Measurements from ENCODE around the gene PTPRO. TPM values are rescaled to one million over a fixed set of nuclear protein-coding genes. Genes with fewer than 3 reads are reported as not detected.

The PTPRO gene
- total and polyA plus RNA-seq, 10 of the 15 experiments (the other 5 are each of a cell fraction or from before 2014, with no cell fraction given): 1.2 to 5.3 (median 3.5) TPM

DNA sequence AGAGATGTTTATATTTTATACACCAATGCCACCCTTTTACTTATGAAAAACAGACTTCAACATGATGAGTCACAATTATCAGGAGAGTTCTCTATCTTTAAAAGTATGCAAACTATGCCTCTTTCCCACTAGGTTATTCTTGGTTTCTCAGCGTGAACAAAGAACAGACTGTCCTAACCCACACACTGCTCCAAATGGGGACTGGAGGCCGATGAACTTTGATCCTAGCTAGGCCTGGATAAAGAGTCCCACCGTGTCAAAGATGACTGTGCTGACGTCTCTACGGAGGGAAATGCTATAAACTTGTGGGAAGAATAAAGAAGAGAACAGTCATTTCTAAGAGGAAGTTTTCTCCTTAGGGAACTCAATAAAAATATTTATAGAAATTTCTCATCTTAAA is 306.8 kb downstream of the PTPRO start (continued):
- TF ChIP-seq, protein P1, sequence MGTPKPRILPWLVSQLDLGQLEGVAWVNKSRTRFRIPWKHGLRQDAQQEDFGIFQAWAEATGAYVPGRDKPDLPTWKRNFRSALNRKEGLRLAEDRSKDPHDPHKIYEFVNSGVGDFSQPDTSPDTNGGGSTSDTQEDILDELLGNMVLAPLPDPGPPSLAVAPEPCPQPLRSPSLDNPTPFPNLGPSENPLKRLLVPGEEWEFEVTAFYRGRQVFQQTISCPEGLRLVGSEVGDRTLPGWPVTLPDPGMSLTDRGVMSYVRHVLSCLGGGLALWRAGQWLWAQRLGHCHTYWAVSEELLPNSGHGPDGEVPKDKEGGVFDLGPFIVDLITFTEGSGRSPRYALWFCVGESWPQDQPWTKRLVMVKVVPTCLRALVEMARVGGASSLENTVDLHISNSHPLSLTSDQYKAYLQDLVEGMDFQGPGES (IDR thresholded peaks at IDR 0.05): no peak
- TF ChIP-seq, protein P2, sequence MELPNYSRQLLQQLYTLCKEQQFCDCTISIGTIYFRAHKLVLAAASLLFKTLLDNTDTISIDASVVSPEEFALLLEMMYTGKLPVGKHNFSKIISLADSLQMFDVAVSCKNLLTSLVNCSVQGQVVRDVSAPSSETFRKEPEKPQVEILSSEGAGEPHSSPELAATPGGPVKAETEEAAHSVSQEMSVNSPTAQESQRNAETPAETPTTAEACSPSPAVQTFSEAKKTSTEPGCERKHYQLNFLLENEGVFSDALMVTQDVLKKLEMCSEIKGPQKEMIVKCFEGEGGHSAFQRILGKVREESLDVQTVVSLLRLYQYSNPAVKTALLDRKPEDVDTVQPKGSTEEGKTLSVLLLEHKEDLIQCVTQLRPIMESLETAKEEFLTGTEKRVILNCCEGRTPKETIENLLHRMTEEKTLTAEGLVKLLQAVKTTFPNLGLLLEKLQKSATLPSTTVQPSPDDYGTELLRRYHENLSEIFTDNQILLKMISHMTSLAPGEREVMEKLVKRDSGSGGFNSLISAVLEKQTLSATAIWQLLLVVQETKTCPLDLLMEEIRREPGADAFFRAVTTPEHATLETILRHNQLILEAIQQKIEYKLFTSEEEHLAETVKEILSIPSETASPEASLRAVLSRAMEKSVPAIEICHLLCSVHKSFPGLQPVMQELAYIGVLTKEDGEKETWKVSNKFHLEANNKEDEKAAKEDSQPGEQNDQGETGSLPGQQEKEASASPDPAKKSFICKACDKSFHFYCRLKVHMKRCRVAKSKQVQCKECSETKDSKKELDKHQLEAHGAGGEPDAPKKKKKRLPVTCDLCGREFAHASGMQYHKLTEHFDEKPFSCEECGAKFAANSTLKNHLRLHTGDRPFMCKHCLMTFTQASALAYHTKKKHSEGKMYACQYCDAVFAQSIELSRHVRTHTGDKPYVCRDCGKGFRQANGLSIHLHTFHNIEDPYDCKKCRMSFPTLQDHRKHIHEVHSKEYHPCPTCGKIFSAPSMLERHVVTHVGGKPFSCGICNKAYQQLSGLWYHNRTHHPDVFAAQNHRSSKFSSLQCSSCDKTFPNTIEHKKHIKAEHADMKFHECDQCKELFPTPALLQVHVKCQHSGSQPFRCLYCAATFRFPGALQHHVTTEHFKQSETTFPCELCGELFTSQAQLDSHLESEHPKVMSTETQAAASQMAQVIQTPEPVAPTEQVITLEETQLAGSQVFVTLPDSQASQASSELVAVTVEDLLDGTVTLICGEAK (IDR thresholded peaks at IDR 0.05; ENCODE audit: borderline replicate concordance): no peak
- no peak for TF ChIP-seq CREM (IDR thresholded peaks at IDR 0.05; ENCODE audit: low read depth)
- TF ChIP-seq HCFC1 (IDR thresholded peaks at IDR 0.05; ENCODE audit: low read length): no peak
- TF ChIP-seq, protein P3, sequence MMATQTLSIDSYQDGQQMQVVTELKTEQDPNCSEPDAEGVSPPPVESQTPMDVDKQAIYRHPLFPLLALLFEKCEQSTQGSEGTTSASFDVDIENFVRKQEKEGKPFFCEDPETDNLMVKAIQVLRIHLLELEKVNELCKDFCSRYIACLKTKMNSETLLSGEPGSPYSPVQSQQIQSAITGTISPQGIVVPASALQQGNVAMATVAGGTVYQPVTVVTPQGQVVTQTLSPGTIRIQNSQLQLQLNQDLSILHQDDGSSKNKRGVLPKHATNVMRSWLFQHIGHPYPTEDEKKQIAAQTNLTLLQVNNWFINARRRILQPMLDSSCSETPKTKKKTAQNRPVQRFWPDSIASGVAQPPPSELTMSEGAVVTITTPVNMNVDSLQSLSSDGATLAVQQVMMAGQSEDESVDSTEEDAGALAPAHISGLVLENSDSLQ (IDR thresholded peaks at IDR 0.05): no peak
- TF ChIP-seq, protein P4, sequence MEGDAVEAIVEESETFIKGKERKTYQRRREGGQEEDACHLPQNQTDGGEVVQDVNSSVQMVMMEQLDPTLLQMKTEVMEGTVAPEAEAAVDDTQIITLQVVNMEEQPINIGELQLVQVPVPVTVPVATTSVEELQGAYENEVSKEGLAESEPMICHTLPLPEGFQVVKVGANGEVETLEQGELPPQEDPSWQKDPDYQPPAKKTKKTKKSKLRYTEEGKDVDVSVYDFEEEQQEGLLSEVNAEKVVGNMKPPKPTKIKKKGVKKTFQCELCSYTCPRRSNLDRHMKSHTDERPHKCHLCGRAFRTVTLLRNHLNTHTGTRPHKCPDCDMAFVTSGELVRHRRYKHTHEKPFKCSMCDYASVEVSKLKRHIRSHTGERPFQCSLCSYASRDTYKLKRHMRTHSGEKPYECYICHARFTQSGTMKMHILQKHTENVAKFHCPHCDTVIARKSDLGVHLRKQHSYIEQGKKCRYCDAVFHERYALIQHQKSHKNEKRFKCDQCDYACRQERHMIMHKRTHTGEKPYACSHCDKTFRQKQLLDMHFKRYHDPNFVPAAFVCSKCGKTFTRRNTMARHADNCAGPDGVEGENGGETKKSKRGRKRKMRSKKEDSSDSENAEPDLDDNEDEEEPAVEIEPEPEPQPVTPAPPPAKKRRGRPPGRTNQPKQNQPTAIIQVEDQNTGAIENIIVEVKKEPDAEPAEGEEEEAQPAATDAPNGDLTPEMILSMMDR (IDR thresholded peaks at IDR 0.05 in 2 of 3, conservative IDR thresholded peaks at IDR 0.05 in 1 of 3; ENCODE audit: control insufficient read depth in 2 of 3, extremely low read depth in 1 of 3, insufficient read depth in 1 of 3, low read depth in 3 of 3, low read length in 3 of 3): no peak
- TF ChIP-seq NR2C2 (IDR thresholded peaks at IDR 0.05; ENCODE audit: borderline replicate concordance, control insufficient read depth, insufficient read length, low read depth): no peak
- TF ChIP-seq, protein P5, sequence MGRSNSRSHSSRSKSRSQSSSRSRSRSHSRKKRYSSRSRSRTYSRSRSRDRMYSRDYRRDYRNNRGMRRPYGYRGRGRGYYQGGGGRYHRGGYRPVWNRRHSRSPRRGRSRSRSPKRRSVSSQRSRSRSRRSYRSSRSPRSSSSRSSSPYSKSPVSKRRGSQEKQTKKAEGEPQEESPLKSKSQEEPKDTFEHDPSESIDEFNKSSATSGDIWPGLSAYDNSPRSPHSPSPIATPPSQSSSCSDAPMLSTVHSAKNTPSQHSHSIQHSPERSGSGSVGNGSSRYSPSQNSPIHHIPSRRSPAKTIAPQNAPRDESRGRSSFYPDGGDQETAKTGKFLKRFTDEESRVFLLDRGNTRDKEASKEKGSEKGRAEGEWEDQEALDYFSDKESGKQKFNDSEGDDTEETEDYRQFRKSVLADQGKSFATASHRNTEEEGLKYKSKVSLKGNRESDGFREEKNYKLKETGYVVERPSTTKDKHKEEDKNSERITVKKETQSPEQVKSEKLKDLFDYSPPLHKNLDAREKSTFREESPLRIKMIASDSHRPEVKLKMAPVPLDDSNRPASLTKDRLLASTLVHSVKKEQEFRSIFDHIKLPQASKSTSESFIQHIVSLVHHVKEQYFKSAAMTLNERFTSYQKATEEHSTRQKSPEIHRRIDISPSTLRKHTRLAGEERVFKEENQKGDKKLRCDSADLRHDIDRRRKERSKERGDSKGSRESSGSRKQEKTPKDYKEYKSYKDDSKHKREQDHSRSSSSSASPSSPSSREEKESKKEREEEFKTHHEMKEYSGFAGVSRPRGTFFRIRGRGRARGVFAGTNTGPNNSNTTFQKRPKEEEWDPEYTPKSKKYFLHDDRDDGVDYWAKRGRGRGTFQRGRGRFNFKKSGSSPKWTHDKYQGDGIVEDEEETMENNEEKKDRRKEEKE (IDR thresholded peaks at IDR 0.05): no peak
- TF ChIP-seq MEF2A (IDR thresholded peaks at IDR 0.05; ENCODE audit: insufficient read depth, low read depth, low read length): no peak
- TF ChIP-seq RB1 (IDR thresholded peaks at IDR 0.05; ENCODE audit: borderline replicate concordance): no peak
- no peak for TF ChIP-seq TBL1XR1 (IDR thresholded peaks at IDR 0.05; ENCODE audit: low read depth, low read length)
- no peak for TF ChIP-seq TCF12 (IDR thresholded peaks at IDR 0.05; ENCODE audit: low read depth, low read length)
- TF ChIP-seq ZZZ3 (IDR thresholded peaks at IDR 0.05; ENCODE audit: control insufficient read depth, insufficient read length, low read depth): no peak
- no peak for TF ChIP-seq EED (IDR thresholded peaks at IDR 0.05; ENCODE audit: low read depth)
- TF ChIP-seq POLR2A (IDR thresholded peaks at IDR 0.05; ENCODE audit: low read depth, low read length): no peak
- peak; percentile 48; the same call in 1 of the 2 replicates for TF ChIP-seq GATAD2B (conservative IDR thresholded peaks at IDR 0.05; ENCODE audit: low read depth)
- TF ChIP-seq POLR2AphosphoS5 (IDR thresholded peaks at IDR 0.05; ENCODE audit: low read length): no peak
- TF ChIP-seq MTA3 (IDR thresholded peaks at IDR 0.05; ENCODE audit: borderline replicate concordance, low read length): no peak
- TF ChIP-seq SREBF2 (IDR thresholded peaks at IDR 0.05; ENCODE audit: low read length): no peak
- peak; percentile 45; the same call in 1 of the 2 replicates for TF ChIP-seq SPI1 (IDR thresholded peaks at IDR 0.05; ENCODE audit: borderline replicate concordance, insufficient read depth, low read depth, low read length)
- peak; percentile 41; the same call in 1 of the 3 replicates for TF ChIP-seq POU2F2 (IDR thresholded peaks at IDR 0.05; ENCODE audit: borderline replicate concordance, low read depth, low read length)

Measured in GM12878 (cell line).